ENCODE measurements around the gene CYP2R1. TPM values are rescaled to one million over a fixed set of nuclear protein-coding genes. Genes with fewer than 3 reads are reported as not detected.

The CYP2R1 gene

Small RNAs within 50 kb of the gene (small RNA-seq; reads per million reads assigned to genes)
- not detected for gene CALCP (ENCODE audit: insufficient read depth)
